WERI-Rb-1 (cell line): Measurements from ENCODE around the gene MYO5C.

Experiments used
- DNase-seq: peaks from one replicate; pipeline ENCODE4 v3.0.0-alpha.2; 2020
- H3K27ac ChIP-seq: fragments of 250-450 bp; sonication (Bioruptor Pico); 2 replicates; pipeline ENCODE4 v1.5.1; 2020; ENCODE audit warnings: mild to moderate bottlenecking, moderate library complexity
- H3K27me3 ChIP-seq: fragments of 250-450 bp; sonication (Bioruptor Pico); 2 replicates; pipeline ENCODE4 v1.5.1; 2021; ENCODE audit warnings: mild to moderate bottlenecking, low read depth, moderate library complexity; ENCODE audit not compliant: insufficient read depth, severe bottlenecking
- H3K36me3 ChIP-seq: fragments of 250-450 bp; sonication (Bioruptor Pico); 2 replicates; pipeline ENCODE4 v1.5.1; 2020; ENCODE audit warnings: mild to moderate bottlenecking, moderate library complexity
- H3K4me3 ChIP-seq: 2 replicates; pipeline ENCODE4 v1.5.1; 2011; ENCODE audit warnings: low read depth, mild to moderate bottlenecking, control low read depth, low read length
- H3K9me3 ChIP-seq: fragments of 250-450 bp; sonication (Bioruptor Pico); 2 replicates; pipeline ENCODE4 v1.5.1; 2021; ENCODE audit warnings: mild to moderate bottlenecking, moderate library complexity; ENCODE audit not compliant: severe bottlenecking
- CTCF ChIP-seq: IDR thresholded peaks from 2 replicates; pipeline ENCODE4 v1.5.1; 2011; ENCODE audit warnings: low read depth, mild to moderate bottlenecking, control low read depth, inconsistent platforms, low read length

The MYO5C gene

GRCh38 chr15:52295421-52296001 is at the start of gene MYO5C:
TSS of gene MYO5C (minus strand) at chr15:52295804. CDS start at chr15:52295636, 168 bp downstream.
- no peaks in the 10 kb centered on the region for H3K9me3 ChIP-seq
- H3K36me3 ChIP-seq = peaks cover 4% of the 10 kb centered on the region; the same call in 1 of the 2 replicates
- DNase-seq = peak; percentile 90
- TF ChIP-seq CTCF = no peak
- H3K4me3 ChIP-seq = peak within 1 kb of the TSS; percentile 81
- peak within 1 kb of the TSS; percentile 40 for H3K27ac ChIP-seq
- no peaks in the 10 kb centered on the region for H3K27me3 ChIP-seq

GRCh38 chr15:52344592-52344991 is 49.0 kb upstream of the MYO5C start:
- no peak for TF ChIP-seq CTCF

GRCh38 chr15:52343831-52344230 is 48.2 kb upstream of the MYO5C start:
- no peak for DNase-seq
- no peak overlapping the region for H3K27ac ChIP-seq
- H3K4me3 ChIP-seq = no peak overlapping the region
- no peaks in the 10 kb centered on the region for H3K9me3 ChIP-seq
- H3K27me3 ChIP-seq = no peaks in the 10 kb centered on the region
- no peak for TF ChIP-seq CTCF
- no peaks in the 10 kb centered on the region for H3K36me3 ChIP-seq

More at GRCh38 chr15:52344592-52344991, 49.0 kb upstream of the MYO5C start:
- DNase-seq = no peak
- H3K36me3 ChIP-seq = no peaks in the 10 kb centered on the region
- H3K4me3 ChIP-seq = no peak overlapping the region
- H3K27me3 ChIP-seq = no peaks in the 10 kb centered on the region
- H3K9me3 ChIP-seq = no peaks in the 10 kb centered on the region
- H3K27ac ChIP-seq = no peak overlapping the region

- H3K36me3 ChIP-seq = no peaks in the 10 kb centered on the region
- DNase-seq = no peak
- H3K27me3 ChIP-seq = no peaks in the 10 kb centered on the region
- H3K27ac ChIP-seq = no peak overlapping the region
- no peaks in the 10 kb centered on the region for H3K9me3 ChIP-seq
- no peak for TF ChIP-seq CTCF
- no peak overlapping the region for H3K4me3 ChIP-seq
Observed at GRCh38 chr15:52340093-52340492, 44.5 kb upstream of the MYO5C start.

GRCh38 chr15:52338891-52339290 is 43.3 kb upstream of the MYO5C start:
- Histone ChIP-seq H3K9me3 (no peaks in the 10 kb centered on the region), H3K27me3 (no peaks in the 10 kb centered on the region), H3K27ac (no peak overlapping the region), H3K4me3 (no peak overlapping the region), H3K36me3 (no peaks in the 10 kb centered on the region)
- DNase-seq = no peak
- TF ChIP-seq CTCF = no peak

GRCh38 chr15:52338058-52338457 is 42.5 kb upstream of the MYO5C start:
- H3K27ac ChIP-seq = no peak overlapping the region
- H3K9me3 ChIP-seq = no peaks in the 10 kb centered on the region
- no peaks in the 10 kb centered on the region for H3K27me3 ChIP-seq
- no peak for TF ChIP-seq CTCF
- H3K4me3 ChIP-seq = no peak overlapping the region
- H3K36me3 ChIP-seq = no peaks in the 10 kb centered on the region
- DNase-seq = no peak
